Liver (tissue), 9 donors: ENCODE results near the gene PRICKLE3. TPM values are rescaled to one million over a fixed set of nuclear protein-coding genes. Genes with fewer than 3 reads are reported as not detected.

ENCODE experiments used
- DNase-seq: peaks from one replicate; pipeline ENCODE4 v3.0.0-alpha.2; 2017; ENCODE audit warnings: low spot score
- H3K27ac ChIP-seq, 2 donors: one replicate each; pipeline ENCODE4 v1.7.0; 2013; ENCODE audit warnings: inconsistent platforms in 2 of 2, low read length in 2 of 2, control low read depth in 1 of 2, low read depth in 1 of 2, mild to moderate bottlenecking in 1 of 2
- H3K27me3 ChIP-seq, 4 donors: one replicate each; pipeline versions ENCODE4 v1.6.1 to v1.7.0; 2013; ENCODE audit warnings: low read length in 3 of 4, inconsistent platforms in 1 of 4, mild to moderate bottlenecking in 1 of 4, moderate library complexity in 1 of 4; ENCODE audit not compliant: control insufficient read depth in 4 of 4, insufficient read depth in 4 of 4
- H3K36me3 ChIP-seq, 4 donors: one replicate each; pipeline versions ENCODE4 v1.6.1 to v1.7.0; 2013; ENCODE audit warnings: low read length in 3 of 4, mild to moderate bottlenecking in 3 of 4, low read depth in 1 of 4, moderate library complexity in 1 of 4; ENCODE audit not compliant: control insufficient read depth in 4 of 4, insufficient read depth in 3 of 4
- H3K4me1 ChIP-seq, 4 donors: one replicate each; pipeline versions ENCODE4 v1.6.1 to v1.7.0; 2013; ENCODE audit warnings: low read length in 3 of 4, mild to moderate bottlenecking in 3 of 4, moderate library complexity in 1 of 4; ENCODE audit not compliant: control insufficient read depth in 4 of 4, insufficient read depth in 4 of 4
- H3K4me3 ChIP-seq, 3 donors: one replicate each; pipeline versions ENCODE4 v1.6.1 to v1.7.0; 2013; ENCODE audit warnings: low read length in 3 of 3, control low read depth in 1 of 3, low read depth in 1 of 3, mild to moderate bottlenecking in 1 of 3
- H3K9ac ChIP-seq, 2 donors: one replicate each; pipeline ENCODE4 v1.7.0; 2013; ENCODE audit warnings: low read length in 2 of 2, mild to moderate bottlenecking in 2 of 2, moderate library complexity in 2 of 2, control low read depth in 1 of 2, low read depth in 1 of 2
- H3K9me3 ChIP-seq, 4 donors: one replicate each; pipeline versions ENCODE4 v1.6.1 to v1.7.0; 2013; ENCODE audit warnings: low read length in 3 of 4; ENCODE audit not compliant: control insufficient read depth in 4 of 4
- CTCF ChIP-seq: fragments of 150-350 bp; IDR thresholded peaks from 2 replicates; pipeline ENCODE4 v1.5.1; 2017; ENCODE audit warnings: improper control_type of control experiment, low read depth, low read length; ENCODE audit not compliant: missing input control
- EGR1 ChIP-seq, 2 donors: IDR thresholded peaks; 2 replicates each; pipeline ENCODE4 v1.6.1; 2016 to 2018; ENCODE audit warnings: antibody characterized with exemption in 2 of 2, low read depth in 2 of 2
- FOXA1 ChIP-seq: IDR thresholded peaks from 2 replicates; pipeline ENCODE4 v1.6.1; 2016; ENCODE audit warnings: antibody characterized with exemption
- FOXA2 ChIP-seq: IDR thresholded peaks from 2 replicates; pipeline ENCODE4 v1.6.1; 2016; ENCODE audit warnings: antibody characterized with exemption
- GABPA ChIP-seq, 2 donors: IDR thresholded peaks in 1 of 2; conservative IDR thresholded peaks in 1 of 2; 2 replicates each; pipeline ENCODE4 v1.6.1; 2016; ENCODE audit warnings: antibody characterized with exemption in 2 of 2, mild to moderate bottlenecking in 1 of 2, moderate library complexity in 1 of 2
- HNF4A ChIP-seq, 2 donors: conservative IDR thresholded peaks; 2 replicates each; pipeline ENCODE4 v1.6.1; 2016; ENCODE audit warnings: antibody characterized with exemption in 2 of 2, mild to moderate bottlenecking in 2 of 2
- HNF4G ChIP-seq: IDR thresholded peaks from 2 replicates; pipeline ENCODE4 v1.6.1; 2016; ENCODE audit warnings: antibody characterized with exemption
- JUND ChIP-seq, 2 donors: IDR thresholded peaks; 2 replicates each; pipeline ENCODE4 v1.6.1; 2016; ENCODE audit warnings: antibody characterized with exemption in 2 of 2
- NR2F2 ChIP-seq: IDR thresholded peaks from 2 replicates; pipeline ENCODE4 v1.6.1; 2016; ENCODE audit warnings: antibody characterized with exemption
- RAD21 ChIP-seq, 2 donors: IDR thresholded peaks; 2 replicates each; pipeline ENCODE4 v1.6.1; 2016; ENCODE audit warnings: antibody characterized with exemption in 2 of 2, mild to moderate bottlenecking in 2 of 2
- REST ChIP-seq: IDR thresholded peaks from 2 replicates; pipeline ENCODE4 v1.6.1; 2016; ENCODE audit warnings: antibody characterized with exemption, mild to moderate bottlenecking
- RXRA ChIP-seq, 2 donors: IDR thresholded peaks; 2 replicates each; pipeline ENCODE4 v1.6.1; 2017 to 2018; ENCODE audit warnings: antibody characterized with exemption in 2 of 2, mild to moderate bottlenecking in 1 of 2
- SP1 ChIP-seq: IDR thresholded peaks from 2 replicates; pipeline ENCODE4 v1.6.1; 2018; ENCODE audit warnings: antibody characterized with exemption, mild to moderate bottlenecking
- TAF1 ChIP-seq: conservative IDR thresholded peaks from 2 replicates; pipeline ENCODE4 v1.6.1; 2016; ENCODE audit warnings: antibody characterized with exemption, mild to moderate bottlenecking
- YY1 ChIP-seq: IDR thresholded peaks from 2 replicates; pipeline ENCODE4 v1.6.1; 2016; ENCODE audit warnings: antibody characterized with exemption, mild to moderate bottlenecking
- WGBS: extraction: QIAGEN DNeasy Blood & Tissue Kit; methylation state at CpG from one replicate; pipeline ENCODE4 v1.1.7; 2013; 5-methylcytosine and 5-hydroxymethylcytosine counted together
- polyA plus RNA-seq, 2 donors: library from polyadenylated mRNA; stranded (reverse) in 1 of 2; unstranded in 1 of 2; fragments of 200-250 nt in 1 of 2; fragments of >200 nt in 1 of 2; fragmentation: Nextera tagmentation in 1 of 2; extraction: Ambion mirVana in 1 of 2; gene quantifications; one replicate each; pipeline versions ENCODE4 v1.2.1 to v1.2.3, GENCODE V29; 2013 to 2015
- total RNA-seq, 2 donors: library from RNA; depleted of rRNA; stranded (reverse); fragments of >200 nt; gene quantifications; one replicate each; pipeline ENCODE4 v1.2.3, GENCODE V29; 2014
- TF ChIP-seq, protein P1 (sequence below): IDR thresholded peaks from 2 replicates; pipeline ENCODE4 v1.6.1; 2016; ENCODE audit warnings: antibody characterized with exemption
- TF ChIP-seq, protein P2 (sequence below): IDR thresholded peaks from 2 replicates; pipeline ENCODE4 v1.6.1; 2016; ENCODE audit warnings: antibody characterized with exemption
- TF ChIP-seq, protein P3 (sequence below): IDR thresholded peaks from 2 replicates; pipeline ENCODE4 v1.6.1; 2016; ENCODE audit warnings: antibody characterized with exemption
- donor health status: healthy.
- donor health status: healthy.
- donor health status: healthy.
- donor health status: healthy.
- donor health status: healthy.

Gene PRICKLE3
- total and polyA plus RNA-seq, 4 donors, result 2.1 to 6.5 (median 2.9) TPM

DNA sequence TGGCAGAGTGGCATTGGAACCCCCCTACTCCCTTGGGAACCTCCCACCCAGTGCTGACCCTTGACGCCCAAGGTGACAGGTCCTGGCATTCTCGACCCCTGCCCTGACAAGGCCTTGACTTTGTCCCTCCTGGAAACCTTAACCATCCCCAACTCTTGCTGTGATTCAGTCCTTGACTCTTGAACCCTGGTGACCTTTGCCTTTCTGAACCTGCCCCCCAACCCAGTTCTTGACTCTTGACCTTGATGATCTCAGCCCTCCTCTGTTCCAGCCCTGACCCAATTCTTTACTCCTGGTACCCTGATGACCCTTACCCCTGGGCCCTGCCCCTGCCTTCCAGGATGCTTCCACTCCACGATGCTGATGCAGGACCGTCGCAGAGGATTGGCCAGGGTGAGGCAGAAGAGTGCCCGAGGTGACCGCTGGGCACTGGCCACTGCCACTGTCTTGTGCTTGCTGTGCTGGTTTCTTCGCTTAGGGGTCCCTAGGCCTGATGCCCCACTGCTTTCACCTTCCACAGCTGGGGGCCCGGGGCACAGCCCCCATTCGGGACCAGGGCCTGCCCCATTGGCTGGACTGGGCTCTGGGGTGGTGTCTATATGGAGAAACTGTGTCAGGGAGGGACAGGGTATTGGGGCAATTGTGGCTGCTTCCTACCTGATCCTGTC lies 45.3 kb upstream of the PRICKLE3 start (continued):
- TF ChIP-seq, protein P1, sequence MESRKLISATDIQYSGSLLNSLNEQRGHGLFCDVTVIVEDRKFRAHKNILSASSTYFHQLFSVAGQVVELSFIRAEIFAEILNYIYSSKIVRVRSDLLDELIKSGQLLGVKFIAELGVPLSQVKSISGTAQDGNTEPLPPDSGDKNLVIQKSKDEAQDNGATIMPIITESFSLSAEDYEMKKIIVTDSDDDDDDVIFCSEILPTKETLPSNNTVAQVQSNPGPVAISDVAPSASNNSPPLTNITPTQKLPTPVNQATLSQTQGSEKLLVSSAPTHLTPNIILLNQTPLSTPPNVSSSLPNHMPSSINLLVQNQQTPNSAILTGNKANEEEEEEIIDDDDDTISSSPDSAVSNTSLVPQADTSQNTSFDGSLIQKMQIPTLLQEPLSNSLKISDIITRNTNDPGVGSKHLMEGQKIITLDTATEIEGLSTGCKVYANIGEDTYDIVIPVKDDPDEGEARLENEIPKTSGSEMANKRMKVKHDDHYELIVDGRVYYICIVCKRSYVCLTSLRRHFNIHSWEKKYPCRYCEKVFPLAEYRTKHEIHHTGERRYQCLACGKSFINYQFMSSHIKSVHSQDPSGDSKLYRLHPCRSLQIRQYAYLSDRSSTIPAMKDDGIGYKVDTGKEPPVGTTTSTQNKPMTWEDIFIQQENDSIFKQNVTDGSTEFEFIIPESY, result no peak
- TF ChIP-seq HNF4A (conservative IDR thresholded peaks at IDR 0.05), result no peak
- no peak for TF ChIP-seq RXRA (IDR thresholded peaks at IDR 0.05)
- TF ChIP-seq GABPA (IDR thresholded peaks at IDR 0.05 in 1 of 2, conservative IDR thresholded peaks at IDR 0.05 in 1 of 2), result no peak

DNA sequence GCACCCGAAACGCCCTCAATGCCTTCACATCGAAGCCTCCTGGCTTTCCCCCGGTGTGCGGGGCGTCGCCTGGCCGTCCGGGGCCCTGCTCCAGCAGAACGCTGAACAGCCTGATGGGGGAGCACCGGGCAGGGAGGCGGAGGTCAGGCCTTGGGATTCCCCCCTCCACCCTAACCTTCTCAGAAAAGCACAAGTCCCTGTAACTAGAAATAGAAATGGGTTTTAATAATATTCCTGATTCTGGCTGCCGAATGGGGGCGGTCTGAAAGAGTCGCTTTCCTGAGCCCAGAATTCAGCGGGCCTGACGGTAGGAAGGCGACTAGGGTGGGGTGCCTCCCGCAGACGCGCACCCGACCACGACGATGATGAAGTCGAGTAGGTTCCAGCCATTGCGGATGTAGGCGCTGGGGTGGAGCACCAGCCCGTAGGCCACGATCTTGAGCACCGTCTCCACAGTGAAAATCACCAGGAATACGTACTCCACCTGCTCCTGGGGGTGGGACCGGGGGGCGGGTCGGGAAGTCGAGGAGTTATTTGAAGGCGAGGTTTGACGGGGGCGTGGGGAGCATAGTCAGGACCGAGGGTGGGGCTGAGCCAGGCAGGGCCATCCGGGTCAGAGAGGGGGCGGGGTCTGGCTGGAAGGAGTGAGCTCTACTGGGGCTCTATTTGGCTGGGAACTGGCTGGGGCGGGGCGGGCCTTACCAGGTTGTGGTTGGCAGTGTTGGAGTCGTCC lies 44.5 kb upstream of the PRICKLE3 start:
- peak; percentile 41 for DNase-seq
- Histone ChIP-seq H3K4me3 (peak overlapping the region in 1 of 3 donors; percentile 24), H3K36me3 (no peaks in the 10 kb centered on the region), H3K4me1 (no peaks in the 10 kb centered on the region), H3K27ac (no peak overlapping the region), H3K9me3 (no peaks in the 10 kb centered on the region), H3K9ac (no peak overlapping the region), H3K27me3 (no peaks in the 10 kb centered on the region)
- WGBS, result 8% methylated on average over 44 of the region's 44 CpGs
- TF ChIP-seq, protein P1, result no peak
- TF ChIP-seq FOXA1 (no peak), FOXA2 (no peak), RXRA (IDR thresholded peaks at IDR 0.05) (no peak), TAF1 (no peak), HNF4A (conservative IDR thresholded peaks at IDR 0.05) (no peak), CTCF (no peak), HNF4G (no peak), GABPA (IDR thresholded peaks at IDR 0.05 in 1 of 2, conservative IDR thresholded peaks at IDR 0.05 in 1 of 2) (no peak), EGR1 (IDR thresholded peaks at IDR 0.05; ENCODE audit: low read depth in 2 of 2) (no peak), SP1 (no peak), REST (no peak), NR2F2 (no peak), JUND (IDR thresholded peaks at IDR 0.05) (no peak), RAD21 (IDR thresholded peaks at IDR 0.05) (no peak), YY1 (no peak)
- TF ChIP-seq, protein P2, sequence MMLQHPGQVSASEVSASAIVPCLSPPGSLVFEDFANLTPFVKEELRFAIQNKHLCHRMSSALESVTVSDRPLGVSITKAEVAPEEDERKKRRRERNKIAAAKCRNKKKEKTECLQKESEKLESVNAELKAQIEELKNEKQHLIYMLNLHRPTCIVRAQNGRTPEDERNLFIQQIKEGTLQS, result no peak
- TF ChIP-seq, protein P3, sequence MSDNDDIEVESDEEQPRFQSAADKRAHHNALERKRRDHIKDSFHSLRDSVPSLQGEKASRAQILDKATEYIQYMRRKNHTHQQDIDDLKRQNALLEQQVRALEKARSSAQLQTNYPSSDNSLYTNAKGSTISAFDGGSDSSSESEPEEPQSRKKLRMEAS, result no peak
